GM19468 (cell line): ENCODE data around the gene SPINK1.
A peak's percentile ranks its signal among the peaks of the same experiment; 100 is the strongest.
"Not testable (repeated sequence)": the region's sequence is repeated elsewhere in the genome, so short reads cannot be mapped to it uniquely, and the experiment has no call there.

Experiments
- ATAC-seq: cut with Tn5 transposase; IDR thresholded peaks from one replicate; pipeline ENCODE4 v1.9.1; 2021; ENCODE audit warnings: mild to moderate bottlenecking, moderate library complexity, moderate number of reproducible peaks; ENCODE audit not compliant: unreplicated experiment; ENCODE audit errors: extremely low read depth

Gene SPINK1

GRCh38 chr5:147854894-147855773 is 23.7 kb upstream of the SPINK1 start:
- no peak for ATAC-seq

GRCh38 chr5:147854331-147854730 is 22.9 kb upstream of the SPINK1 start:
- ATAC-seq = no peak

- no peak for ATAC-seq
These were observed 22.0 kb upstream of the SPINK1 start for GRCh38 chr5:147853372-147853987.

GRCh38 chr5:147852365-147852764 is 20.9 kb upstream of the SPINK1 start:
- ATAC-seq = no peak

- no peak for ATAC-seq
These were observed 20.1 kb upstream of the SPINK1 start for GRCh38 chr5:147851578-147851977.

GRCh38 chr5:147849226-147849625 is 17.8 kb upstream of the SPINK1 start:
- ATAC-seq = no peak

- no peak for ATAC-seq
These were observed 14.1 kb upstream of the SPINK1 start for GRCh38 chr5:147845618-147846017.

- no peak for ATAC-seq
These were observed 13.4 kb upstream of the SPINK1 start for GRCh38 chr5:147844846-147845245.

- no peak for ATAC-seq
These were observed 11.4 kb upstream of the SPINK1 start for GRCh38 chr5:147842869-147843268.

GRCh38 chr5:147836439-147836838 is 5.0 kb upstream of the SPINK1 start:
- ATAC-seq = no peak

GRCh38 chr5:147835386-147835798 is 3.9 kb upstream of the SPINK1 start:
- ATAC-seq = no peak

- no peak for ATAC-seq
These were observed 1.1 kb upstream of the SPINK1 start for GRCh38 chr5:147832541-147832940.

GRCh38 chr5:147830035-147830434 is 1.4 kb downstream of the SPINK1 start:
- ATAC-seq = no peak

- not testable (repeated sequence) for ATAC-seq
These were observed 4.5 kb downstream of the SPINK1 start for GRCh38 chr5:147827017-147827416.

GRCh38 chr5:147826361-147826760 is 5.1 kb downstream of the SPINK1 start:
- no peak for ATAC-seq

GRCh38 chr5:147822686-147823491 is 8.6 kb downstream of the SPINK1 start:
- ATAC-seq = peak; percentile 79

- not testable (repeated sequence) for ATAC-seq
These were observed 9.2 kb downstream of the SPINK1 start for GRCh38 chr5:147822222-147822621.

- ATAC-seq = no peak
These were observed 9.7 kb downstream of the SPINK1 start for GRCh38 chr5:147821766-147822165.

- no peak for ATAC-seq
These were observed 12.2 kb downstream of the SPINK1 start for GRCh38 chr5:147819261-147819770.

- ATAC-seq = no peak
These were observed 13.2 kb downstream of the SPINK1 start for GRCh38 chr5:147818290-147818689.

GRCh38 chr5:147813696-147814095 is 17.8 kb downstream of the SPINK1 start:
- no peak for ATAC-seq
